MCF 10A (cell line): ENCODE measurements around the gene PRKCZ. TPM values are rescaled to one million over a fixed set of nuclear protein-coding genes. Genes with fewer than 3 reads are reported as not detected.

Experiments used
- BruUV-seq: library from RNA; stranded (reverse); fragments of 400-500 nt; replicated peaks from 2 replicates; lab custom pipeline; 2021; lab: Mats Ljungman, UMichigan
- CTCF ChIA-PET: fragments of 300-600 bp; sonication (Branson Sonifier 250); formaldehyde crosslinking; extraction: SDS; loops from one replicate; lab custom pipeline; 2021; ENCODE audit warnings: antibody characterized with exemption, inconsistent platforms; lab: Yijun Ruan, JAX
- POLR2A ChIA-PET: fragments of 300-600, 350-650 bp; sonication (Branson Sonifier 250); formaldehyde crosslinking; extraction: SDS; loops from one replicate; lab custom pipeline; 2020; ENCODE audit warnings: antibody characterized with exemption, inconsistent platforms; lab: Yijun Ruan, JAX
- DNase-seq: peaks from one replicate; pipeline ENCODE4 v3.0.0-alpha.2; 2018; ENCODE audit not compliant: unreplicated experiment
- H3K27ac Mint-ChIP-seq: one replicate; pipeline ENCODE4 v1.8.0; 2022; ENCODE audit warnings: mild to moderate bottlenecking, low read depth, mixed read lengths; ENCODE audit not compliant: unreplicated experiment
- H3K27me3 Mint-ChIP-seq: one replicate; pipeline ENCODE4 v1.8.0; 2022; ENCODE audit warnings: mixed read lengths; ENCODE audit not compliant: insufficient read depth, unreplicated experiment
- H3K36me3 Mint-ChIP-seq: one replicate; pipeline ENCODE4 v1.8.0; 2022; ENCODE audit warnings: mild to moderate bottlenecking, moderate library complexity, mixed read lengths; ENCODE audit not compliant: insufficient read depth, unreplicated experiment
- H3K4me1 Mint-ChIP-seq: one replicate; pipeline ENCODE4 v1.8.0; 2022; ENCODE audit warnings: mixed read lengths; ENCODE audit not compliant: insufficient read depth, unreplicated experiment
- H3K4me3 Mint-ChIP-seq: one replicate; pipeline ENCODE4 v1.8.0; 2022; ENCODE audit warnings: mild to moderate bottlenecking, moderate library complexity, mixed read lengths; ENCODE audit not compliant: unreplicated experiment
- H3K9me3 Mint-ChIP-seq: one replicate; pipeline ENCODE4 v1.8.0; 2022; ENCODE audit warnings: mixed read lengths; ENCODE audit not compliant: unreplicated experiment
- intact Hi-C: fragments of 100-400 bp; cut with micrococcal nuclease; formaldehyde crosslinking; loops from 2 replicates; pipeline ENCODE4 v1.14.1; 2022
- total RNA-seq: library from RNA; stranded (reverse); gene quantifications from 2 replicates; pipeline ENCODE4 v1.2.3, GENCODE V29; 2022
- TF ChIP-seq, protein P1 (sequence below): fragments of 200-600 bp; IDR thresholded peaks from one replicate; pipeline ENCODE4 v1.8.0; 2022; ENCODE audit warnings: antibody characterized with exemption, mild to moderate bottlenecking; ENCODE audit not compliant: unreplicated experiment

PRKCZ gene
- total RNA-seq, 1 experiment from 2014 or later: 24.9 TPM

DNA sequence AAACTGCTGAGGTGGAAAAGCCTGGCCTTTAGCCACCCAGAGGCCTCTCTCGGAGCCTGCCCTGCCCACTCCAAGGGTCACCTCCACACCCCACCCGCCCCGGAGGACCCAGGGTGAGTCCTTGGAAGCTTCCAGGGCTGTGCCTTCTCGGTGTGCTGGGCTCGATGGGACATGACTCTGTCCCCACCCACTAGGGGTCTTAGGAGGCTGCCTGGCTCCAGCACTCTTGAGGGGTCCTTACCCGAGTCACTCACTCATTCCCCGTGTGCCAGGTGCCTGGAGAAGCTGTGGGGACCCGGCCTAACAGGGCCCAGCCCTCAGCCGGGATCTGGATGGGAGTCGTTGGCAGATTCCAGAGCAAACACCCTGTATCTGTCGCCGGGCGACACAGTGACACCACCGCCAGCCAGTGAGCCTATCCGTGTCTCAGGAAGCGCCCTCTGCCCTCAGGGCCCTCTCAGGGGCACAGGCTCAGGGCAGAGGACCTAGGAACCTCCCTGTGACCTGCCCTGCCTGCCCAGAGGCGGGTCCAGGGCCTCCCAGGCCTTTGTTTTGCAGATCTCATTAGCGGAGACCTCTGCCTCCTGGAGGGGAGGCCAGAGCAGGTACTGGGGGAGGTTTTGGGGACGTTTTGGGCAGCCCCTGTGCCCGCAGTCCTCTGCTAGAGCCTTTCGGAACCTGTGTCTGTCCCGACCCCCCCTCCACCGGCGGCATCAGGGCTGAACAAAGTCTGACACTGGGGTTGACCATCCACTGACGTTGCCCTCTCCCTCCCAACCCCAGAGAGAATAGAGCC lies 3.1 kb upstream of the PRKCZ start:
- POLR2A ChIA-PET: no interaction called here
- H3K27me3 Mint-ChIP-seq: no peaks in the 10 kb centered on the region
- peaks cover 11% of the 10 kb centered on the region for H3K36me3 Mint-ChIP-seq
- CTCF ChIA-PET: interaction anchor here (0.6 to 5.2 kb wide), 16 partner anchors 8 to 1029 kb away, joined by 3 to 129 read pairs (median 4); no protein-coding TSS in a partner anchor
- peaks cover 5% of the 10 kb centered on the region for H3K4me1 Mint-ChIP-seq
- TF ChIP-seq, protein P1, sequence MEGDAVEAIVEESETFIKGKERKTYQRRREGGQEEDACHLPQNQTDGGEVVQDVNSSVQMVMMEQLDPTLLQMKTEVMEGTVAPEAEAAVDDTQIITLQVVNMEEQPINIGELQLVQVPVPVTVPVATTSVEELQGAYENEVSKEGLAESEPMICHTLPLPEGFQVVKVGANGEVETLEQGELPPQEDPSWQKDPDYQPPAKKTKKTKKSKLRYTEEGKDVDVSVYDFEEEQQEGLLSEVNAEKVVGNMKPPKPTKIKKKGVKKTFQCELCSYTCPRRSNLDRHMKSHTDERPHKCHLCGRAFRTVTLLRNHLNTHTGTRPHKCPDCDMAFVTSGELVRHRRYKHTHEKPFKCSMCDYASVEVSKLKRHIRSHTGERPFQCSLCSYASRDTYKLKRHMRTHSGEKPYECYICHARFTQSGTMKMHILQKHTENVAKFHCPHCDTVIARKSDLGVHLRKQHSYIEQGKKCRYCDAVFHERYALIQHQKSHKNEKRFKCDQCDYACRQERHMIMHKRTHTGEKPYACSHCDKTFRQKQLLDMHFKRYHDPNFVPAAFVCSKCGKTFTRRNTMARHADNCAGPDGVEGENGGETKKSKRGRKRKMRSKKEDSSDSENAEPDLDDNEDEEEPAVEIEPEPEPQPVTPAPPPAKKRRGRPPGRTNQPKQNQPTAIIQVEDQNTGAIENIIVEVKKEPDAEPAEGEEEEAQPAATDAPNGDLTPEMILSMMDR: no peak
- DNase-seq: no peak
- BruUV-seq: no TSS peak
- intact Hi-C loops: loop anchor here (1.0 kb wide), 2 partner anchors 87 to 103 kb away; no protein-coding TSS in a partner anchor
- no peak overlapping the region for H3K4me3 Mint-ChIP-seq
- no peak overlapping the region for H3K27ac Mint-ChIP-seq
- no peaks in the 10 kb centered on the region for H3K9me3 Mint-ChIP-seq

DNA sequence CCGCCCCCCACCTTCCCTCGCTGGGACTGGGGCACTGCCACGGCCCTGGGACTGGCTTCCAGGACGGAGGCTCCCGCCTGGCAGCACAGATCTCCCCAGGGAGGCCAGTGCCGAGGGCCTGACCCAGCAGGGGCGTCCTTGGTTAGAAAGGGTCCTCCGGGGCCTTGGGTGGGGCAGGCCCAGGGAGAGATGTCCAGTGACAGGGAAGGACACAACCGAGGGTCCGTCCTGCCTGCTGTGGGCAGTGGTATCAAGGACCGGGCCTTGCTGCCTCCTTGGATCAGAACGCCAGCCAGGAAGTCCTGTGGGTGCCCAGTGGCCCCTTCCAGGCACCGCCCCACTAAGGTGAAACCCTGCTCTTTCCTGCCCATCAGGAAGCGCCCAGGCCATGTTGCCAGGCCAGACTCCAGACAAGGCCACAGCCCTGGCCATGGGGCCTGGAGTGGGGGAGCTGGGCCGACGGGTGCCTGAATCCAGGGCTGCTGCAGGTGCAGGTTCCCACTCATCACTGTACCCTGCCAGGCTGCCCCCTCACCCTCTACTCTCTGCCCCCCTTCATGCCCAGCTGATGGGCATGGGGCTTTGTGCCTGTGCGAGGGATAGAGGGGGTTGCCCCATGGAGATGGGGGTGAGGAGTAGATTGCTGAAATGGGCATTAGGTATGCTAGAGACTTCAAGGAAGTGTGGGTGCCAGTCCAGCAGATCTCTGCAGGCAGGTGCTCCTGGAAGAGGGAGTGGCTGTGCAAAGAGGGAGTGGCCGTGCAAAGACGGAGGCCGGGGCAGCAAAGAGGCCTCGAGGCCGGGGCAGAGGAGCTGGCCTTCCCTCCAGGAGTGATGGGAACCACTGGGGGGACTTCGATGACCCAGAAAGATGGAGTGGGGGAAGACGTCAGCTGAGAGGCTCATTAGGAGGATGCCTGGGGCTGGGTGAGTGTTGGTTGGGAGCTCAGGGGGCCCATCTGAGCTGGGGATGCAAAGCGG lies 2.2 kb upstream of the PRKCZ start:
- TF ChIP-seq, protein P1: no peak
- BruUV-seq: no TSS peak
- Mint-ChIP-seq H3K36me3 (peaks cover 11% of the 10 kb centered on the region), H3K9me3 (no peaks in the 10 kb centered on the region), H3K4me1 (peaks cover 11% of the 10 kb centered on the region), H3K27me3 (no peaks in the 10 kb centered on the region), H3K4me3 (peak overlapping the region; percentile 63), H3K27ac (no peak overlapping the region)
- intact Hi-C loops: no loop called here
- no peak for DNase-seq
- POLR2A ChIA-PET: no interaction called here
- CTCF ChIA-PET: interaction anchor here (0.7 to 1.5 kb wide), 8 partner anchors 9 to 584 kb away, joined by 3 to 15 read pairs (median 3); partner anchors contain the start of gene FAAP20

DNA sequence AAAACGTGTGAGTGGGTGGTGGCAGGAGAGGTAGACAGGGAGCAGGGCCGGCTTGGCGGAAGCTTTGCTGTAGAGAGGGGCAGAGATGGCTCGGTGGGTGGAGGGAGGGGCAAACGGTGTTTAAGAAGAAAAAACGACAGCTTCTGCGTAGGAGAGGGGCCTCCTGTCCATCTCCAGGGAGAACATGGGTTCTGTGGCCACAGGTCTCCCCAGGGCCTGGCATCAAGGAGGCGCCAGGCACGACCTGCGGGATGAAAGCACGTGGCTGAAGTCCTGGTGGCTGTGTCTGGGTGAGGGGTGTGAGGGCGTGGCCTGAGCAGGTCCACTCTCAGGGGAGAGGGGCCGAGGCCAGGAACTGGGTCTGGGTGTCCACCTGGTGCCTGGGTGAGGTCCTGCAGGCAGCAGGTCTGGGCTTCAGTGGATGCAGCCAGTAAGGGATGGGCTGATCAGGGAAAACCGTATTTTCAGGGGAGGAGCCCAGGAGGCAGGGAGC lies 940 bp upstream of the PRKCZ start:
- peak; percentile 30 for DNase-seq
- Mint-ChIP-seq H3K4me1 (peaks cover 11% of the 10 kb centered on the region), H3K36me3 (peaks cover 4% of the 10 kb centered on the region), H3K27me3 (no peaks in the 10 kb centered on the region), H3K27ac (no peak overlapping the region), H3K4me3 (peak overlapping the region; percentile 72), H3K9me3 (no peaks in the 10 kb centered on the region)
- BruUV-seq: no TSS peak
- CTCF ChIA-PET: interaction anchor here (0.5 to 1.5 kb wide), 9 partner anchors 10 to 585 kb away, joined by 3 to 15 read pairs (median 3); partner anchors contain the start of gene FAAP20
- TF ChIP-seq, protein P1: peak; percentile 18
- POLR2A ChIA-PET: no interaction called here
- intact Hi-C loops: no loop called here
